ENCODE results near the gene HSD17B7.

HSD17B7 gene

DNA sequence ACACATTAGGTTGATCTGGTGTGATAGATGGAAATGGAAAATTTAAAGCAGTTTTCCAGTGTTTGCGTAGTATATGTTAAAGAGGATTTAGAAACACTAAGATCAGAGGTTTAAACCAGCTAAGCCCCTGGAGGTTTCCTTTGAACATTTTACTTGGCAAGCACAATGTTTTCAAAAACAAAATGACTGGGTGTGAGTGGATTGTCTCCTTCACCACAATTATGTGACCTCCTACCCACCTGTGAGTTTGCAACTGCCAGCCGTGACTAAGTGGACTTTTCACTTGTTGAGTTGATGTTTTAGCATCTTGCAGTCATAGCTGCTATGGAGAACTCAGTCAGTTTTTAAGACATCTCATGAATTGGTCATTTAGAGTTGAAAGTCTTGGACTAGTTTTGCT, 65.8 kb downstream of the HSD17B7 start:
- TF ChIP-seq MYC (IDR thresholded peaks at IDR 0.05; ENCODE audit: low read depth, low read length) (no peak), POLR2A (IDR thresholded peaks at IDR 0.05; ENCODE audit: extremely low read depth, insufficient read length) (no peak)
- TF ChIP-seq, protein P1, sequence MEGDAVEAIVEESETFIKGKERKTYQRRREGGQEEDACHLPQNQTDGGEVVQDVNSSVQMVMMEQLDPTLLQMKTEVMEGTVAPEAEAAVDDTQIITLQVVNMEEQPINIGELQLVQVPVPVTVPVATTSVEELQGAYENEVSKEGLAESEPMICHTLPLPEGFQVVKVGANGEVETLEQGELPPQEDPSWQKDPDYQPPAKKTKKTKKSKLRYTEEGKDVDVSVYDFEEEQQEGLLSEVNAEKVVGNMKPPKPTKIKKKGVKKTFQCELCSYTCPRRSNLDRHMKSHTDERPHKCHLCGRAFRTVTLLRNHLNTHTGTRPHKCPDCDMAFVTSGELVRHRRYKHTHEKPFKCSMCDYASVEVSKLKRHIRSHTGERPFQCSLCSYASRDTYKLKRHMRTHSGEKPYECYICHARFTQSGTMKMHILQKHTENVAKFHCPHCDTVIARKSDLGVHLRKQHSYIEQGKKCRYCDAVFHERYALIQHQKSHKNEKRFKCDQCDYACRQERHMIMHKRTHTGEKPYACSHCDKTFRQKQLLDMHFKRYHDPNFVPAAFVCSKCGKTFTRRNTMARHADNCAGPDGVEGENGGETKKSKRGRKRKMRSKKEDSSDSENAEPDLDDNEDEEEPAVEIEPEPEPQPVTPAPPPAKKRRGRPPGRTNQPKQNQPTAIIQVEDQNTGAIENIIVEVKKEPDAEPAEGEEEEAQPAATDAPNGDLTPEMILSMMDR (IDR thresholded peaks at IDR 0.05; ENCODE audit: low read depth, low read length): no peak
- TF ChIP-seq, protein P2, sequence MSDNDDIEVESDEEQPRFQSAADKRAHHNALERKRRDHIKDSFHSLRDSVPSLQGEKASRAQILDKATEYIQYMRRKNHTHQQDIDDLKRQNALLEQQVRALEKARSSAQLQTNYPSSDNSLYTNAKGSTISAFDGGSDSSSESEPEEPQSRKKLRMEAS (IDR thresholded peaks at IDR 0.05; ENCODE audit: low read depth, low read length): no peak
- H3K4me3 ChIP-seq (ENCODE audit: low read depth, low read length): no peak overlapping the region
- DNase-seq (ENCODE audit: low read depth): no peak

DNA sequence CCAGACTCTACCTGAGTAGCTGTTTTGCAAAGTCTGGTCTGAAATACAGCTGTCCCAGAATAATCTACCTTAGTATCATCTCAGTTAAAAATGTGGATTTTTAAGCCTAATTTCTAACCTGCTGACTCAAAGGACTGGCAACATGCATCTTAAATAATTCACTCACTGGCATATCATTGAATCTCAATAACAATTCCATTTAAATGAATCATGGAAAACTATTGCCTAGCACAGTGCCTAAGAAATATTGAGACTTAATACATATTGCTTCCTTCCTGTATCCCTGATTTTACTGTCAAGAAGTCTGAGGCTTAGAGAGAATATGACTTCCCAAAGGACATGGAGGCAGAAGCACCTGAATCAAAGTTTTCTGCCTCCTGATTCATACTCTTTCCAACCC, 67.3 kb downstream of the HSD17B7 start:
- DNase-seq (ENCODE audit: low read depth): no peak
- no peak overlapping the region for H3K4me3 ChIP-seq (ENCODE audit: low read depth, low read length)
- TF ChIP-seq, protein P1 (IDR thresholded peaks at IDR 0.05; ENCODE audit: low read depth, low read length): no peak
- TF ChIP-seq, protein P2 (IDR thresholded peaks at IDR 0.05; ENCODE audit: low read depth, low read length): no peak
- TF ChIP-seq POLR2A (IDR thresholded peaks at IDR 0.05; ENCODE audit: extremely low read depth, insufficient read length): no peak
- no peak for TF ChIP-seq MYC (IDR thresholded peaks at IDR 0.05; ENCODE audit: low read depth, low read length)

DNA sequence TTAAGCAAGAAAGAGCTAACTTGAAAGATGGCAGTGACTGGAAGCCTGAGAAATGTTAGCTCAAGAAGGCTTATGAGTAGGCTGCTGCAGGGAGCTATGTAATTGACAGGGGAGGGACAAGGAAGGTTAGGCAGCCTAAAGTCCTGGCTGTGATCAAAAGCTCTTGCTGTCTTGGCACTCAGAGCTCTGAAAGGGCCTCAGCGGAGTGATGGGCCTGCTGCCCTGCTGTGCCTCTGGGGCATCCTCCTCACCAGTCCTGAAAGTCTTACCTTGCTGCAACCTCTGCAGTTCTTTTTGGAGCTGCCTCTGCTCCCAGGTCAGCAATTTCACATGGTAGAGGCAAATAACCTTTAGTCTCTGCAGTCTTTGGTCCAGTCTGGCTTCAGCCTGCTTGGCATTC, 68.7 kb downstream of the HSD17B7 start:
- no peak overlapping the region for H3K4me3 ChIP-seq (ENCODE audit: low read depth, low read length)
- DNase-seq (ENCODE audit: low read depth): no peak
- TF ChIP-seq POLR2A (IDR thresholded peaks at IDR 0.05; ENCODE audit: extremely low read depth, insufficient read length): no peak
- TF ChIP-seq, protein P2 (IDR thresholded peaks at IDR 0.05; ENCODE audit: low read depth, low read length): no peak
- TF ChIP-seq MYC (IDR thresholded peaks at IDR 0.05; ENCODE audit: low read depth, low read length): no peak
- TF ChIP-seq, protein P1 (IDR thresholded peaks at IDR 0.05; ENCODE audit: low read depth, low read length): no peak

DNA sequence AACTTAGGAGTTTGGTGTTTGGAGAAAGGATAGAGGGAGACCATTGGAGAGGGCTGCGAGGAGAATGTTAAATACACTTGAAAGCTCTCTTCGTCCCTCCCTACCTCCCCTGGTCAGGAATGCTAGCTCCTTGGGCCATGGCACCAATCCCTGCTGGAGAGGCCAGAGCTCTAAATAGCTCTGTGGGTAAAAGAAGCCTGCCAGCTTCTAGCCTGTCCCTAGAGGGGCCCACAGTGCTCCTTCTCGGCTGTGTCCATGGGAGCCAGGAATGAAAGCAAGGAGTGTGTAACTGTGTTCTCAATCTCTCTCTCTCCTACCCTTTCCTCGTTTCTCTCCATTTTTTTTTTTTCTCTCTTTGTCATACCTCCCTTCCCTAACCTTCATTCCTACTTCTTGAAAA, 70.6 kb downstream of the HSD17B7 start, which contains the start of gene CCDC190:
Gene CCDC190, minus strand, starts transcription at position 75 of the 400 bp plus-strand sequence. CDS start 1,529 bp downstream, outside the sequence.
- no peak for DNase-seq (ENCODE audit: low read depth)
- TF ChIP-seq, protein P1 (IDR thresholded peaks at IDR 0.05; ENCODE audit: low read depth, low read length): no peak
- no peak for TF ChIP-seq POLR2A (IDR thresholded peaks at IDR 0.05; ENCODE audit: extremely low read depth, insufficient read length)
- no peak for TF ChIP-seq MYC (IDR thresholded peaks at IDR 0.05; ENCODE audit: low read depth, low read length)
- TF ChIP-seq, protein P2 (IDR thresholded peaks at IDR 0.05; ENCODE audit: low read depth, low read length): no peak

DNA sequence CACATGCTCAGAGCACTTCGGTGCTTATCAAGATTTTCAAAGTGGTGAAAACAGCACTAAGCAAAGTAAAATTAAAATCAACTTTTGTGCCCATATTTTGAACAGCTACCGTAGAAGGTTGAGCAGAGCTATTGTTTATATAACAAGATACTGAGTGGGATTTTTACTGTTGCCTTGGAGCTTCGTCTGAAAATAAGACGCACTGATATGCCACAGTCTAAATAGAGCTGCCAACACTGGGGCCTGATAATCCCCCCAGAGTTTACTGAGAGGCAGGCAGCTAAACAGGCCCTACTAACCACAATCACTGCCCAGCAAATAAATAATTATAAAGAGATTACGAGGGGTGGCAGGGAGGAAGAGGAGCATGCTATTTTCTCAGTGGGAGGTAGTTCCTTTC, 71.1 kb downstream of the HSD17B7 start:
- DNase-seq (ENCODE audit: low read depth): no peak
- TF ChIP-seq POLR2A (IDR thresholded peaks at IDR 0.05; ENCODE audit: extremely low read depth, insufficient read length) (no peak), MYC (IDR thresholded peaks at IDR 0.05; ENCODE audit: low read depth, low read length) (no peak)
- TF ChIP-seq, protein P2 (IDR thresholded peaks at IDR 0.05; ENCODE audit: low read depth, low read length): no peak
- no peak overlapping the region for H3K4me3 ChIP-seq (ENCODE audit: low read depth, low read length)

More for the DNA sequence above, 70.6 kb downstream of the HSD17B7 start, which contains the start of gene CCDC190:
- H3K4me3 ChIP-seq (ENCODE audit: low read depth, low read length): no peak within 1 kb of the TSS
